ENCODE results near the gene MANSC4. TPM values are rescaled to one million over a fixed set of nuclear protein-coding genes. Genes with fewer than 3 reads are reported as not detected.

The MANSC4 gene
- total RNA-seq, 1 experiment from 2014 or later = not detected

- no peak for TF ChIP-seq CTCF (IDR thresholded peaks at IDR 0.05; ENCODE audit: unreplicated experiment)
- intact Hi-C loops (cut with micrococcal nuclease) = loop anchor here (10.0 kb wide), 2 partner anchors 1235 to 1265 kb away; no protein-coding TSS in a partner anchor
These were observed 49.9 kb downstream of the MANSC4 start for GRCh38 chr12:27730097-27730588.

GRCh38 chr12:27723212-27723611, 56.8 kb downstream of the MANSC4 start:
- Mint-ChIP-seq H3K27ac (ENCODE audit: low read depth, unreplicated experiment) (peak overlapping the region; percentile 23), H3K4me3 (ENCODE audit: unreplicated experiment) (no peak overlapping the region), H3K4me1 (ENCODE audit: insufficient read depth, unreplicated experiment) (no peaks in the 10 kb centered on the region), H3K9me3 (ENCODE audit: unreplicated experiment) (no peaks in the 10 kb centered on the region), H3K27me3 (ENCODE audit: insufficient read depth, unreplicated experiment) (no peaks in the 10 kb centered on the region), H3K36me3 (ENCODE audit: insufficient read depth, unreplicated experiment) (peaks cover 88% of the 10 kb centered on the region)
- ChIA-PET POLR2A (interaction anchor here (0.6 to 1.6 kb wide), 2 partner anchors 12 to 659 kb away, joined by 4 to 6 read pairs; partner anchors contain the start of gene MRPS35), CTCF (interaction anchor here (0.6 to 1.1 kb wide), 4 partner anchors 11 to 1204 kb away, joined by 3 to 6 read pairs (median 4); no protein-coding TSS in a partner anchor)
- TF ChIP-seq CTCF (IDR thresholded peaks at IDR 0.05; ENCODE audit: unreplicated experiment) = no peak
- intact Hi-C loops (cut with micrococcal nuclease) = no loop called here
- BruUV-seq (replicated peaks) = no TSS peak
- no peak for DNase-seq (ENCODE audit: unreplicated experiment)

More at GRCh38 chr12:27730097-27730588, 49.9 kb downstream of the MANSC4 start:
- CTCF ChIA-PET = no interaction called here
- POLR2A ChIA-PET = no interaction called here
- Mint-ChIP-seq H3K4me3 (ENCODE audit: unreplicated experiment) (no peak overlapping the region), H3K27ac (ENCODE audit: low read depth, unreplicated experiment) (no peak overlapping the region), H3K9me3 (ENCODE audit: unreplicated experiment) (no peaks in the 10 kb centered on the region), H3K27me3 (ENCODE audit: insufficient read depth, unreplicated experiment) (no peaks in the 10 kb centered on the region), H3K36me3 (ENCODE audit: insufficient read depth, unreplicated experiment) (peaks cover 63% of the 10 kb centered on the region), H3K4me1 (ENCODE audit: insufficient read depth, unreplicated experiment) (peaks cover 5% of the 10 kb centered on the region)
- no peak for DNase-seq (ENCODE audit: unreplicated experiment)
- no TSS peak for BruUV-seq (replicated peaks)

Other genes with a start within 250 kb of the MANSC4 start
- 0.86 and 1.3 TPM in 2 replicates for gene REP15, start 83.8 kb downstream of the MANSC4 start, total RNA-seq (2022)
- 63.8 and 69.0 TPM in 2 replicates for gene MRPS35, start 69.4 kb downstream of the MANSC4 start, total RNA-seq (2022)
- 32.5 and 37.6 TPM in 2 replicates for gene KLHL42, start within 50 bp of the MANSC4 start, total RNA-seq (2022)
- gene PTHLH, start 192.5 kb upstream of the MANSC4 start, total RNA-seq (2022) = 3.8 and 5.4 TPM in 2 replicates